ENCODE results near the gene SPIN1.

GRCh38 chr9:88464851-88465250 lies 76.6 kb downstream of the SPIN1 start:
- TF ChIP-seq CTCF (IDR thresholded peaks at IDR 0.05) (no peak), ZSCAN18 (CRISPR knock-in tag; IDR thresholded peaks at IDR 0.05) (no peak), CBFB (CRISPR knock-in tag; IDR thresholded peaks at IDR 0.05; ENCODE audit: low read depth) (no peak)

All from WTC11 (cell line).